Activated CD8-positive, alpha-beta memory T cell treated with anti-CD3 and anti-CD28 coated beads, Interleukin-2, amount 50 U/mL, for 24 hours (primary cell): ENCODE measurements around the gene ATP1B4.
"Not testable (repeated sequence)": the region's sequence is repeated elsewhere in the genome, so short reads cannot be mapped to it uniquely, and the experiment has no call there.

Experiments
- DNase-seq: peaks from one replicate; pipeline ENCODE4 v3.0.0-alpha.2; 2020; ENCODE audit errors: extremely low read depth

Gene ATP1B4

GRCh38 chrX:120361764-120362305, at the start of gene ATP1B4:
TSS of gene ATP1B4 (plus strand) at chrX:120362089. CDS start at chrX:120362169, 80 bp downstream.
- DNase-seq, result no peak

- no peak for DNase-seq
Measured at GRCh38 chrX:120315776-120316175, 46.1 kb upstream of the ATP1B4 start.

- DNase-seq, result no peak
Measured at GRCh38 chrX:120316587-120317283, 45.2 kb upstream of the ATP1B4 start.

- DNase-seq, result no peak
Measured at GRCh38 chrX:120318411-120318810, 43.5 kb upstream of the ATP1B4 start.

GRCh38 chrX:120321520-120322281, 40.2 kb upstream of the ATP1B4 start:
- no peak for DNase-seq

- no peak for DNase-seq
Measured at GRCh38 chrX:120331116-120331515, 30.8 kb upstream of the ATP1B4 start.

GRCh38 chrX:120332394-120332793, 29.5 kb upstream of the ATP1B4 start:
- no peak for DNase-seq

- no peak for DNase-seq
Measured at GRCh38 chrX:120334151-120334550, 27.7 kb upstream of the ATP1B4 start.

- no peak for DNase-seq
Measured at GRCh38 chrX:120334603-120335002, 27.3 kb upstream of the ATP1B4 start.

GRCh38 chrX:120335289-120335688, 26.6 kb upstream of the ATP1B4 start:
- no peak for DNase-seq

- DNase-seq, result no peak
Measured at GRCh38 chrX:120336899-120337298, 25.0 kb upstream of the ATP1B4 start.

- not testable (repeated sequence) for DNase-seq
Measured at GRCh38 chrX:120344566-120344965, 17.3 kb upstream of the ATP1B4 start.

- no peak for DNase-seq
Measured at GRCh38 chrX:120350450-120351138, 11.3 kb upstream of the ATP1B4 start.

- DNase-seq, result no peak
Measured at GRCh38 chrX:120356084-120356483, 5.8 kb upstream of the ATP1B4 start.

GRCh38 chrX:120357186-120357585, 4.7 kb upstream of the ATP1B4 start:
- DNase-seq, result no peak

GRCh38 chrX:120358737-120359456, 3.0 kb upstream of the ATP1B4 start:
- no peak for DNase-seq

- DNase-seq, result no peak
Measured at GRCh38 chrX:120365320-120365719, 3.4 kb downstream of the ATP1B4 start.

GRCh38 chrX:120365968-120366367, 4.1 kb downstream of the ATP1B4 start:
- DNase-seq, result no peak

- DNase-seq, result no peak
Measured at GRCh38 chrX:120366794-120367193, 4.9 kb downstream of the ATP1B4 start.

- DNase-seq, result no peak
Measured at GRCh38 chrX:120367402-120368109, 5.7 kb downstream of the ATP1B4 start.
